ENCODE measurements around the gene ANKRD31.

The ANKRD31 gene

GRCh38 chr5:75028090-75028489, 208.6 kb downstream of the ANKRD31 start:
- Histone ChIP-seq H3K4ac (ENCODE audit: low read depth, low read length) (no peak overlapping the region), H3K18ac (ENCODE audit: low read length) (no peak overlapping the region), H3K14ac (ENCODE audit: low read length) (no peak overlapping the region), H3K79me2 (ENCODE audit: control insufficient read depth, insufficient read depth, low read length, poor library complexity) (no peaks in the 10 kb centered on the region), H3K4me1 (ENCODE audit: control insufficient read depth in 1 of 2, insufficient read depth in 2 of 2, low read length in 2 of 2) (no peaks in the 10 kb centered on the region), H4K91ac (ENCODE audit: low read depth, low read length) (no peak overlapping the region), H3K23ac (ENCODE audit: low read length) (no peak overlapping the region), H3K27me3 (ENCODE audit: insufficient read depth, low read length) (no peaks in the 10 kb centered on the region), H2AFZ (ENCODE audit: insufficient read depth, low read length, poor library complexity) (no peak overlapping the region), H4K12ac (ENCODE audit: low read depth, low read length) (no peak overlapping the region), H3K4me2 (ENCODE audit: low read length) (no peak overlapping the region), H3K4me3 (ENCODE audit: low read depth, low read length) (no peak overlapping the region), H2BK120ac (ENCODE audit: insufficient read depth, low read length, poor library complexity) (no peak overlapping the region), H3K27ac (ENCODE audit: low read depth, low read length) (no peak overlapping the region), H3K36me3 (ENCODE audit: control insufficient read depth in 1 of 2, insufficient read depth in 2 of 2, low read length in 2 of 2) (peaks cover 0 to 2% of the 10 kb centered on the region in 2 experiments), H3K9me3 (ENCODE audit: insufficient read depth, low read depth, low read length) (no peaks in the 10 kb centered on the region), H2AK5ac (ENCODE audit: low read length) (no peak overlapping the region), H2BK12ac (ENCODE audit: low read length) (no peak overlapping the region), H3K79me1 (ENCODE audit: low read length) (no peaks in the 10 kb centered on the region), H3K9ac (ENCODE audit: low read length) (no peak overlapping the region), H2BK5ac (ENCODE audit: low read depth, low read length, poor library complexity) (no peak overlapping the region), H4K8ac (ENCODE audit: low read depth, low read length) (no peak overlapping the region)
- DNase-seq, result no peak
- no CpG with 5 or more reads among the region's 3 CpGs for WGBS (ENCODE audit: extremely low coverage, insufficient coverage, insufficient read length)

- no CpG with 5 or more reads among the region's 9 CpGs for WGBS (ENCODE audit: extremely low coverage, insufficient coverage, insufficient read length)
- no peak overlapping the region for H3K9ac ChIP-seq (ENCODE audit: low read length)
- H4K91ac ChIP-seq (ENCODE audit: low read depth, low read length), result no peak overlapping the region
- H2AFZ ChIP-seq (ENCODE audit: insufficient read depth, low read length, poor library complexity), result no peak overlapping the region
- H3K4me2 ChIP-seq (ENCODE audit: low read length), result no peak overlapping the region
- no peak overlapping the region for H3K4ac ChIP-seq (ENCODE audit: low read depth, low read length)
- no peak overlapping the region for H2AK5ac ChIP-seq (ENCODE audit: low read length)
- no peak overlapping the region for H3K4me3 ChIP-seq (ENCODE audit: low read depth, low read length)
- no peak for DNase-seq
- H3K18ac ChIP-seq (ENCODE audit: low read length), result no peak overlapping the region
- no peak overlapping the region for H2BK120ac ChIP-seq (ENCODE audit: insufficient read depth, low read length, poor library complexity)
- H3K79me2 ChIP-seq (ENCODE audit: control insufficient read depth, insufficient read depth, low read length, poor library complexity), result no peaks in the 10 kb centered on the region
- H3K14ac ChIP-seq (ENCODE audit: low read length), result no peak overlapping the region
- no peak overlapping the region for H2BK12ac ChIP-seq (ENCODE audit: low read length)
- H4K12ac ChIP-seq (ENCODE audit: low read depth, low read length), result no peak overlapping the region
- H3K4me1 ChIP-seq (ENCODE audit: control insufficient read depth in 1 of 2, insufficient read depth in 2 of 2, low read length in 2 of 2), result no peaks in the 10 kb centered on the region
- no peak overlapping the region for H4K8ac ChIP-seq (ENCODE audit: low read depth, low read length)
- no peaks in the 10 kb centered on the region for H3K9me3 ChIP-seq (ENCODE audit: insufficient read depth, low read depth, low read length)
- H3K27me3 ChIP-seq (ENCODE audit: insufficient read depth, low read length), result no peaks in the 10 kb centered on the region
- H3K79me1 ChIP-seq (ENCODE audit: low read length), result no peaks in the 10 kb centered on the region
- H3K27ac ChIP-seq (ENCODE audit: low read depth, low read length), result no peak overlapping the region
- H3K36me3 ChIP-seq (ENCODE audit: control insufficient read depth in 1 of 2, insufficient read depth in 2 of 2, low read length in 2 of 2), result no peaks in the 10 kb centered on the region
- no peak overlapping the region for H3K23ac ChIP-seq (ENCODE audit: low read length)
- no peak overlapping the region for H2BK5ac ChIP-seq (ENCODE audit: low read depth, low read length, poor library complexity)
Measured at GRCh38 chr5:75023368-75024159, 213.1 kb downstream of the ANKRD31 start.

GRCh38 chr5:75021800-75022199, 214.9 kb downstream of the ANKRD31 start:
- Histone ChIP-seq H3K9me3 (ENCODE audit: insufficient read depth, low read depth, low read length) (no peaks in the 10 kb centered on the region), H3K9ac (ENCODE audit: low read length) (no peak overlapping the region), H3K4ac (ENCODE audit: low read depth, low read length) (no peak overlapping the region), H4K91ac (ENCODE audit: low read depth, low read length) (no peak overlapping the region), H3K14ac (ENCODE audit: low read length) (no peak overlapping the region), H3K79me2 (ENCODE audit: control insufficient read depth, insufficient read depth, low read length, poor library complexity) (no peaks in the 10 kb centered on the region), H4K8ac (ENCODE audit: low read depth, low read length) (no peak overlapping the region), H3K27ac (ENCODE audit: low read depth, low read length) (no peak overlapping the region), H3K79me1 (ENCODE audit: low read length) (no peaks in the 10 kb centered on the region), H3K27me3 (ENCODE audit: insufficient read depth, low read length) (no peaks in the 10 kb centered on the region), H3K23ac (ENCODE audit: low read length) (no peak overlapping the region), H4K12ac (ENCODE audit: low read depth, low read length) (no peak overlapping the region), H2AFZ (ENCODE audit: insufficient read depth, low read length, poor library complexity) (no peak overlapping the region), H3K18ac (ENCODE audit: low read length) (no peak overlapping the region), H3K4me2 (ENCODE audit: low read length) (no peak overlapping the region), H2BK5ac (ENCODE audit: low read depth, low read length, poor library complexity) (no peak overlapping the region), H2AK5ac (ENCODE audit: low read length) (no peak overlapping the region), H3K4me1 (ENCODE audit: control insufficient read depth in 1 of 2, insufficient read depth in 2 of 2, low read length in 2 of 2) (no peaks in the 10 kb centered on the region), H2BK12ac (ENCODE audit: low read length) (no peak overlapping the region), H2BK120ac (ENCODE audit: insufficient read depth, low read length, poor library complexity) (no peak overlapping the region), H3K4me3 (ENCODE audit: low read depth, low read length) (no peak overlapping the region), H3K36me3 (ENCODE audit: control insufficient read depth in 1 of 2, insufficient read depth in 2 of 2, low read length in 2 of 2) (no peaks in the 10 kb centered on the region)
- DNase-seq, result no peak
- WGBS (ENCODE audit: extremely low coverage, insufficient coverage, insufficient read length), result no CpG with 5 or more reads among the region's 4 CpGs

DNA sequence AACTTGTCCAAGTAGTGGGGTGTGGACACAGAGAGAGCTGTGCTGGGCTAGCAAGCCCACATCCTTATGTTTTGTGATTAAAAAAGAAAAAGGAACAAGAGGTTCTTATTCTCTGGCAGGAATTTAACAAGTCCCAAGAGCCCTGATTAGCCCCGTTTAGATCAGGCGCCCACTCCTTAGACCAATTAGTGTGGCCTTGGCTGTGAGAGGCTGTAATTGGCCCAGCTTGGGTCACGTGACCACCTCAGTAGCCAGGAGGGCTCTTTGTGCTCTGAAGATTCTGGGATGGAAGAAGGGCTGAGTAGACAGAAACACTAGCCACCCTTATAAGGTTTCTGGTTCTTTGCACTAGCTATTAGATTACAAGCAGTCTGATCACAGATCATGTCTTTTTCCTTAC, 215.5 kb downstream of the ANKRD31 start:
- Histone ChIP-seq H3K79me1 (ENCODE audit: low read length) (no peaks in the 10 kb centered on the region), H4K91ac (ENCODE audit: low read depth, low read length) (no peak overlapping the region), H3K27me3 (ENCODE audit: insufficient read depth, low read length) (no peaks in the 10 kb centered on the region), H3K79me2 (ENCODE audit: control insufficient read depth, insufficient read depth, low read length, poor library complexity) (no peaks in the 10 kb centered on the region), H3K4me2 (ENCODE audit: low read length) (no peak overlapping the region), H3K9me3 (ENCODE audit: insufficient read depth, low read depth, low read length) (no peaks in the 10 kb centered on the region), H4K12ac (ENCODE audit: low read depth, low read length) (no peak overlapping the region), H2BK5ac (ENCODE audit: low read depth, low read length, poor library complexity) (no peak overlapping the region), H3K4ac (ENCODE audit: low read depth, low read length) (no peak overlapping the region), H3K27ac (ENCODE audit: low read depth, low read length) (no peak overlapping the region), H2AK5ac (ENCODE audit: low read length) (no peak overlapping the region), H3K4me3 (ENCODE audit: low read depth, low read length) (no peak overlapping the region), H2BK12ac (ENCODE audit: low read length) (no peak overlapping the region), H3K18ac (ENCODE audit: low read length) (no peak overlapping the region), H3K4me1 (ENCODE audit: control insufficient read depth in 1 of 2, insufficient read depth in 2 of 2, low read length in 2 of 2) (no peaks in the 10 kb centered on the region), H3K14ac (ENCODE audit: low read length) (no peak overlapping the region), H3K23ac (ENCODE audit: low read length) (no peak overlapping the region), H2AFZ (ENCODE audit: insufficient read depth, low read length, poor library complexity) (no peak overlapping the region), H3K9ac (ENCODE audit: low read length) (no peak overlapping the region), H2BK120ac (ENCODE audit: insufficient read depth, low read length, poor library complexity) (no peak overlapping the region), H4K8ac (ENCODE audit: low read depth, low read length) (no peak overlapping the region), H3K36me3 (ENCODE audit: control insufficient read depth in 1 of 2, insufficient read depth in 2 of 2, low read length in 2 of 2) (no peaks in the 10 kb centered on the region)
- no peak for DNase-seq
- WGBS (ENCODE audit: extremely low coverage, insufficient coverage, insufficient read length), result no CpG with 5 or more reads among the region's 3 CpGs
